Measurements from ENCODE around the gene NOS1AP.

The NOS1AP gene

DNA sequence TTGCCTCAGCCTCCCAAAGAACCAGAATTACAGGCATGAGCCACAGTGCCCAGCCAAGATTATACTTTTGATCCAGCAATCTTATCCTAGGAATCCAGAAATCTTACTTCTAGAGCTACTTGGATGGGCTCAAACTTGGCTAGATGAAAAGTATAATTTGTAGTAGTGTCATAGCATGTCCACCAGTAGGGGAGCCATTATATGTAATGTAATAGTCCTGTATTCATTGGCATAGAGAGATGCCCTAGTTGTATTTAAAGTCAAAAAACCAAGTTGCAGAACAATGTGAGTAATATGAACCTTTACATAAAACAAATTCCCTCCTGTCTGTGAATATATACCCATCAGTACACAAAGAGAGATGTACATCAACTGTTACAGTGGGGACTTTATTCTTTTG, 83.9 kb downstream of the NOS1AP start:
- Histone ChIP-seq H3K27ac (ENCODE audit: low read depth, low read length) (no peak overlapping the region), H3K4me2 (ENCODE audit: low read length) (no peak overlapping the region)

DNA sequence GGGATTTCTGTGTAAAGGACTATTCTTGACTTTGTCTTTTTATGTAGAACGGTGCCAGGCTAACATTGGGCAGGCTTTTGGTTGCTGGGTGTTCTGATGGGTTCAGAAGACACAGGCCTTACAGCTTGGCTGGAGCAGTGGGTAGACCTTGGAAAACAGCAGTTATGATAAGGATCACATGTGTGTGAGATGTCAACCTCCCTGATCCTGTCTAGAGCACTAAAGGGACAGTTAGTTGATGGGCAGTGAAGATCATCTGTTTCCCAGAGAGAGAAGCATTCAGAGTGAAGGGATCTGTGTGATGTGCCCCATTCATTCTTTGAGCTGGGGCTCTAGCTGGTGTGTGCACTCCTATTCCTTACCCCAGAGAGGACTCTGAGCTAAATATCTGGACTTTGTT, 88.0 kb downstream of the NOS1AP start:
- no peaks in the 10 kb centered on the region for H4K20me1 ChIP-seq (ENCODE audit: control insufficient read depth, insufficient read depth, low read depth, low read length)
- TF ChIP-seq, protein P1, sequence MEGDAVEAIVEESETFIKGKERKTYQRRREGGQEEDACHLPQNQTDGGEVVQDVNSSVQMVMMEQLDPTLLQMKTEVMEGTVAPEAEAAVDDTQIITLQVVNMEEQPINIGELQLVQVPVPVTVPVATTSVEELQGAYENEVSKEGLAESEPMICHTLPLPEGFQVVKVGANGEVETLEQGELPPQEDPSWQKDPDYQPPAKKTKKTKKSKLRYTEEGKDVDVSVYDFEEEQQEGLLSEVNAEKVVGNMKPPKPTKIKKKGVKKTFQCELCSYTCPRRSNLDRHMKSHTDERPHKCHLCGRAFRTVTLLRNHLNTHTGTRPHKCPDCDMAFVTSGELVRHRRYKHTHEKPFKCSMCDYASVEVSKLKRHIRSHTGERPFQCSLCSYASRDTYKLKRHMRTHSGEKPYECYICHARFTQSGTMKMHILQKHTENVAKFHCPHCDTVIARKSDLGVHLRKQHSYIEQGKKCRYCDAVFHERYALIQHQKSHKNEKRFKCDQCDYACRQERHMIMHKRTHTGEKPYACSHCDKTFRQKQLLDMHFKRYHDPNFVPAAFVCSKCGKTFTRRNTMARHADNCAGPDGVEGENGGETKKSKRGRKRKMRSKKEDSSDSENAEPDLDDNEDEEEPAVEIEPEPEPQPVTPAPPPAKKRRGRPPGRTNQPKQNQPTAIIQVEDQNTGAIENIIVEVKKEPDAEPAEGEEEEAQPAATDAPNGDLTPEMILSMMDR (IDR thresholded peaks at IDR 0.05; ENCODE audit: low read depth, low read length, poor library complexity, severe bottlenecking): no peak
- TF ChIP-seq EZH2phosphoT487 (IDR thresholded peaks at IDR 0.05; ENCODE audit: borderline replicate concordance, low read length): no peak
- no peaks in the 10 kb centered on the region for H3K9me3 ChIP-seq (ENCODE audit: control insufficient read depth, insufficient read depth, low read length)
- H3K36me3 ChIP-seq (ENCODE audit: control insufficient read depth, low read length): no peaks in the 10 kb centered on the region
- no peak overlapping the region for H3K4me3 ChIP-seq (ENCODE audit: low read length)
- H3K27me3 ChIP-seq (ENCODE audit: control insufficient read depth, low read length): no peaks in the 10 kb centered on the region
- H3F3A ChIP-seq (ENCODE audit: control insufficient read depth, insufficient read depth): no peaks in the 10 kb centered on the region
- no peaks in the 10 kb centered on the region for H3K4me1 ChIP-seq (ENCODE audit: control insufficient read depth, low read length)
- no peak overlapping the region for H3K4me2 ChIP-seq (ENCODE audit: low read length)
- no peaks in the 10 kb centered on the region for H3K9me2 ChIP-seq (replicated peaks; ENCODE audit: control insufficient read depth, low read length)
- H3K79me2 ChIP-seq (ENCODE audit: control insufficient read depth, low read length): no peaks in the 10 kb centered on the region
- no peak overlapping the region for H3K27ac ChIP-seq (ENCODE audit: low read depth, low read length)

More for the DNA sequence above, 83.9 kb downstream of the NOS1AP start:
- Histone ChIP-seq H3K4me3 (ENCODE audit: low read length) (no peak overlapping the region), H3K9me3 (ENCODE audit: control insufficient read depth, insufficient read depth, low read length) (no peaks in the 10 kb centered on the region), H3K79me2 (ENCODE audit: control insufficient read depth, low read length) (no peaks in the 10 kb centered on the region), H3K27me3 (ENCODE audit: control insufficient read depth, low read length) (no peaks in the 10 kb centered on the region), H3K36me3 (ENCODE audit: control insufficient read depth, low read length) (no peaks in the 10 kb centered on the region), H3F3A (ENCODE audit: control insufficient read depth, insufficient read depth) (no peaks in the 10 kb centered on the region), H4K20me1 (ENCODE audit: control insufficient read depth, insufficient read depth, low read depth, low read length) (no peaks in the 10 kb centered on the region), H3K4me1 (ENCODE audit: control insufficient read depth, low read length) (no peaks in the 10 kb centered on the region), H3K9me2 (replicated peaks; ENCODE audit: control insufficient read depth, low read length) (no peaks in the 10 kb centered on the region)
- TF ChIP-seq, protein P1 (IDR thresholded peaks at IDR 0.05; ENCODE audit: low read depth, low read length, poor library complexity, severe bottlenecking): no peak
- TF ChIP-seq EZH2phosphoT487 (IDR thresholded peaks at IDR 0.05; ENCODE audit: borderline replicate concordance, low read length): no peak

- Histone ChIP-seq H4K20me1 (ENCODE audit: control insufficient read depth, insufficient read depth, low read depth, low read length) (no peaks in the 10 kb centered on the region), H3K79me2 (ENCODE audit: control insufficient read depth, low read length) (no peaks in the 10 kb centered on the region), H3K9me2 (replicated peaks; ENCODE audit: control insufficient read depth, low read length) (no peaks in the 10 kb centered on the region), H3K4me3 (ENCODE audit: low read length) (no peak overlapping the region), H3K9me3 (ENCODE audit: control insufficient read depth, insufficient read depth, low read length) (no peaks in the 10 kb centered on the region), H3K4me1 (ENCODE audit: control insufficient read depth, low read length) (no peaks in the 10 kb centered on the region), H3K36me3 (ENCODE audit: control insufficient read depth, low read length) (no peaks in the 10 kb centered on the region), H3K27ac (ENCODE audit: low read depth, low read length) (no peak overlapping the region), H3F3A (ENCODE audit: control insufficient read depth, insufficient read depth) (no peaks in the 10 kb centered on the region), H3K27me3 (ENCODE audit: control insufficient read depth, low read length) (no peaks in the 10 kb centered on the region), H3K4me2 (ENCODE audit: low read length) (no peak overlapping the region)
- TF ChIP-seq, protein P1 (IDR thresholded peaks at IDR 0.05; ENCODE audit: low read depth, low read length, poor library complexity, severe bottlenecking): no peak
- no peak for TF ChIP-seq EZH2phosphoT487 (IDR thresholded peaks at IDR 0.05; ENCODE audit: borderline replicate concordance, low read length)
Measured at GRCh38 chr1:162158624-162159271, 89.3 kb downstream of the NOS1AP start.

Data from DOHH2 (cell line).